NK-92 (cell line): ENCODE measurements around the gene PRSS2.
"Not testable (repeated sequence)": the region's sequence is repeated elsewhere in the genome, so short reads cannot be mapped to it uniquely, and the experiment has no call there.

Source experiments
- DNase-seq: peaks from one replicate; lab custom pipeline; 2025; ENCODE audit not compliant: unreplicated experiment; lab: John Stamatoyannopoulos, UW

PRSS2 gene

DNA sequence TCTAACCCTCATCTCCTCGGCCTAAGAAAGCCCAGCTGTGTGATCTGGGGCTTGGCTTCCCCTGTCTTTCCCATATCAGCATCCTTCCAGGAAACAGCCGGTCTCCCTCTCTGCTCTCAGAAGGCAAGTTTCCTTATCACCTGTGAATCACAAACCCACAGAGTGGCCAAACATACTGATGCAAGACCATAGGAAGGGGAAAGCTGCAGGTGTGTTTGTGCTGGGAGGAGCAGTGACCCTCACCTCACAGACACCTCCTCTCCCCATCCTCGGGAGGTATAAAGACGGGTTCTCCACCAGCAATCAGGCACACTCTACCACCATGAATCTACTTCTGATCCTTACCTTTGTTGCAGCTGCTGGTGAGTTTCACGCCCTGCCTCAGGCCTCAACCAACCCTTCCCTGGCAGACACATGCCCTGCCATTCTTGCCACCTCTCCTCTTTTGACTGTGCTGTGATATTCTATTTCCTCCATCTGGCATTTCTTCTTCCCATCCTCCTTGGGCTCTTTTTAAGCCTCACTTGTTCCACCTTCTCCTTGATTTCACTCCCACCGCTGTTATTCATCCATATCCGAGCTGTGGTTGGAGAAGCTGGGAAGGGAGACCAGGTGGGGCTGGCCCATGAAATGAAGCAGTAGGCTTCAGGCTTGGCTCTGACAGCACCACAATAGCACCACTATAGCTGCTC is at the start of gene PRSS2:
TSS of gene PRSS2 (plus strand) at position 310 of the 692 bp plus-strand sequence. CDS start at position 323, 13 bp downstream.
- DNase-seq = no peak

DNA sequence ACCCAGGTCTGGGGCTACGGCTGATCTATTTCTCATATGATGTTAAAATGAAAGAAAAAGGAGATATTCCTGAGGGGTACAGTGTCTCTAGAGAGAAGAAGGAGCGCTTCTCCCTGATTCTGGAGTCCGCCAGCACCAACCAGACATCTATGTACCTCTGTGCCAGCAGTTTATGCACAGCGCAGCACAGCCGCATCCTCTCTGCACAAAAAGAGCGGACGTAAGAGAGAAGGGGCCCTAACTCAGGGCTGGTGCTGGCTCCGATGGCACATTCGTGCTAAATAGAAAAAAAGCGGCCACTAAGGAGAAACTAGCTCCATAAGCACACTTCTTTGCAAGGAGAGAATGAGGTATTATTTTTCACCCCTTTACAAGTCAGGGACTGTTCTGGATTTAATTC is 49.8 kb upstream of the PRSS2 start:
- no peak for DNase-seq

DNA sequence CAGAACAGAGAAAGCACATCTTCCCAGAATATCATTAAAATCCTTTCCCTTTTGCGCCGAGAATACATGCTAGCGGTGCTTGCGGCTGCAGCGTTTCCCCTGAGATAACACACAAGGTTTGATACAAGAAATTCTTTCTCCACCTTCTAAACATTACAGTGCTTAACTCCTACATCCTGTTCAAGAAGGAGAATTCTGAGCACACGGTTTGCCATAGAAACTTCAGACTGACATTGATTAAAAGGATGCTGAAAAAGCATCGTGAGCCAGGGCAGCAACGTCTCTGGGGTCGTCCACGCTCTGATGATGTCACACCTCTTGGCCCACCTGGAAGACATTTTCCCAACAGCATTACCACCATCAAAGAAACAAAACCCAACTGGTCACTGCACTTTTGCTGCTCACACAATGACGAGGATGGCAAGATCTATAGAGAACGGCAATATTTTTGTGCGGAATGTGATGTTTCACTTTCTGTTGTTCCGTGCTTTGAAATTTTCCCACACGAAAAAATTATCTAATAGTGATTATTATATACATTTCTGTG is 48.4 kb upstream of the PRSS2 start:
- DNase-seq = no peak

DNA sequence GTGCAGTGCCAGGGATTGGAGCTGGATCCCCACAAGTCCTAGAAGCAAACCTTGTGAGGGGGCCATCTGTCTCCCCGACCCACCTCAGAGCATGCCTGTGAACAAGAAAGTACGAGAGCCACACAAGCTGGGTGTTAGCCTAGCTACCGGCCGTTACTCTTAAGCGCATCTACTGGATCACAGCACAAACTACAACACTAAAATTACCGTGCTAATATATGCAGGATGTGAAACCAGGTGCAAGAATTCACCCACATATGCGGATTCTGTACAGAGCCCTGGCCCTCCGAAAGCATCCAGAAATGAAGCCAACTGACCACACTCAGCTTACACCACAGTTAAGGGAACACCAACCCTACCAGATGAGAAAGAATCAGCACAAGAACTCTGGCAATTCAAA is 37.5 kb upstream of the PRSS2 start:
- no peak for DNase-seq

DNA sequence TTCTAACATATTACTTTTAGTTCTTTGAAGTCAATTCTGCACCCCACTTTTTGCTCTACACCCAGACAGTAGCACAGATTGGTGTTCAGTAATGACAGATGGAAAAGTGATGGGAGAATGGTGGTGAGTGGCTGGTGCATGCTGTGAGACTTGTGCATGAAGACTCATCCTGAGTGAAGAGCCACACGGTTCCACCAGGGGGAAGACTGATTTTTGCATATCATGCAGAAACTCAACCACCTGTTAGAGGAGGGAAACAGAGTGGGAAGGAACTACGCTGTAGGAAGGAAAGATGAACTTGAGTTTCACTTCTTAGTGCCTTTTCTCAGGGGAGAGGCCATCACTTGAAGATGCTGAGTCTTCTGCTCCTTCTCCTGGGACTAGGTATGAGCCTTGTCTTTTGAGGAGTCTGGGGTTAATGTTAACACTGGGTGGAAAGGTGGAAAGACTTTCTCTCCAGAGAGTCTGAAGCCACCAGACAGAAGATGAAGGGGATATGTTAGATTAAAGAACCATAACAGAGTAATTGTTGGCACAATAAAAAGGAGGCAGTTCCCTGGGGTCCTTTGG is 30.8 kb upstream of the PRSS2 start:
- DNase-seq = no peak

DNA sequence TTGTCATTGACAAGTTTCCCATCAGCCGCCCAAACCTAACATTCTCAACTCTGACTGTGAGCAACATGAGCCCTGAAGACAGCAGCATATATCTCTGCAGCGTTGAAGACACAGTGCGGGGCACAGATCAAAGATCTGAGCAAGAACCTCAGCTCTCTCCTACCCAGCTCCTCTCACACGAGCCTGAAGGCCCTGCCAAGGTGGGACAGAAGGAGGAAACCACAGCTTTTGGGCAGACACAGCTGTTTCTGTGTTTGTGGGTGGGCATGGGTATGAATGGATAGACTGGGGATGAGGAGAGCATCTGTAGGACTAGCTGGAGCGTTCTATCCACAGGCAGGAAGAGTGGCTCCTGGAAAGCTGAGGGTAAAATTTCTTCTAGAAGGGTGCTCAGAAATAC is 30.0 kb upstream of the PRSS2 start:
- DNase-seq = no peak

DNA sequence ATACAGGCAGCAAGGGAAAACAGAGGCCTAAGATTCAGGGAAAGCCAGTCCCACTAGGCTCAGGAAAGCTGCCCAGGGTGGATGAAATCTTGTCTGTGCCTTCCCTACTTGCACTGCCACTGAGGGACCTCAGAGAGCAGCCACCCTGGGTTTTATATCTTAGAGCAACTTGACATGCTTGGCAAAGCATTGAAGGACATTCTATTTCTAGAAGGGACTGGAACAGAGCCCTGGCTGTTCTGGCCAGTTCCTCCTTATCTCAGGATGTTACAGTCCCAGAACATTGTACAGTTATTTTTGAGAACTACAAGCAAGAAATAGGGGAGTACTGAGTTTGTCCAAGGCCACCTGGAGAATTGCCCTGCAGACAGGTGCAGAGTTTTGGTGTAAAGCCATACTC is 28.8 kb upstream of the PRSS2 start:
- not testable (repeated sequence) for DNase-seq

DNA sequence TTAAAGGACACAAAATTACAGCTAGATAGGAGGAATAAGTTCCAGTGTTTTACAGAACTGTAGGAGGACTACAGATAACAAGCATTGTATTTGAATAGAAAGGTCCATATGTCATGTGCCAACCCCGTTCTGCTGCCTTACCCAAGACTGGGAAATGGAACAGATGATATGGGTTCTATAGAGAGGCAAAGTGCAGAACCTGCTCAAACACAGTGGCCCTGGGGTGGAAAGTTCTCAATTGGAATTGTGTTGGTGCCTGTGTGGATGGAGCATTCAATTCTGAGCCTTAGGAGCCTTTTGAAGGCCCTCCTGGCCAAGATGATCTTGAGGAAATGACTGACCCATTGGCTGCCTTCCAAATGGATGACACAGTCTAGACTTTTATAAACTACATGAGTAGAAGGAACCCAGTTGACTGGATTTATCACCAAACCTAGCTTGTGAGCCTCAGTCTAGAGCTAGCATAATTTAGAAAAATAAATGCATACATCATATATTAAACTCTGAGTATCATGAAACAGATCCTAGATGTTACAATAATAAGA is 25.6 kb upstream of the PRSS2 start:
- DNase-seq = no peak

DNA sequence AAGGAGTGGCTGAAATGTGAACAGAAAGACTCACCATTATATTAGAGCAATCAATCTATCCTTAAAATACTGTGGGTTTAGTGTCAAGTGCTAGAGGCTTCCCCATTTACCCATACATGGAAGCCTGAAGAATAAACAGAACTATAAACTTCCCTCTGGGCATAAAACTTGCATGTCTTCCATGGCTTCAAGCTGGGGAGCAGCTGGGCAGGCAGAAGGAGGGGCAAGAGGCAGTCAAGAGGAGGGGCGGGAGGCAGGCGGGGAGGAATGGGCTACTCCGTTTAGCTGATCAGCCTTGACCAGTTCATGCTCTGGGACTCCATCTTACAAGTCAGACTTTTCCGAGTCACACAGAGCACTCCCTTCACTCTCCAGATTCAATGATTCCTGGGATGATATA is 25.0 kb upstream of the PRSS2 start:
- no peak for DNase-seq

DNA sequence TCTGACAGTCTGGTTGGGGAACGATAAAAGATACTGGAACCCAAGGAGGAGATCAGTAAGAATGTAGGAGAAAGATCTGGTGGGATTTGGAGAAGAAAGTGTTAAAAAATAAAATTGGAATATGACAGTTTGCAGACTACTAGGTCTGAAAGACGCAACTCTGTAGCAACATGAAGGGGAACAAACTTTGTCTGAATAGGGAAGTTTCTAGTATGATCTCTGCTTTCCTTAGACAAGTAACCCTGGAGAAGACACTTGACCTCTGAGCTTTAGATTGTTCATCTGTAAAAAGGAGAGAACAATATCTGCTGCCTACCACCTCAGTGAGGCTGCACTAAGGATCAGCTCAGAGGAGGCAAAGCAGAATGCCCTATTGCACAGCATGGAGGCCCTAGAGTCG is 24.5 kb upstream of the PRSS2 start:
- no peak for DNase-seq

DNA sequence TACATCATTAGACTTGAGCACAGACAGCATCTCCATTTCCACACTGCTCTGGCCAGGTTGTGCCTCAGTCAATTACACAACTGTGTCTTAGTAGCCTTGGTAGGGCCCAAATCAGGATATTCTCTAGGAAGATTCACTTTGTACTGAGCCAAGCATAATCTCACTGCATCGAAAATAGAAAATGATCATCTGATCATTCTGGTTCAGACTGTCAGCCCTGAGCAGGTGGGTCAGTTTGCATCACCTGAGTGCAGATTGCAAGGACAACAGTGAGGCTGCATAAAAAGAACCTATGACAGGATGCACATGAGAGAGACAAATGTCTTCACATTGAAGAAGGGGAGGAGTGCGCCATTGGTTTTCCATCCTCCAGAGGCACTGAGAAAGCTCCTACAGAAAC is 22.4 kb upstream of the PRSS2 start:
- DNase-seq = not testable (repeated sequence)

DNA sequence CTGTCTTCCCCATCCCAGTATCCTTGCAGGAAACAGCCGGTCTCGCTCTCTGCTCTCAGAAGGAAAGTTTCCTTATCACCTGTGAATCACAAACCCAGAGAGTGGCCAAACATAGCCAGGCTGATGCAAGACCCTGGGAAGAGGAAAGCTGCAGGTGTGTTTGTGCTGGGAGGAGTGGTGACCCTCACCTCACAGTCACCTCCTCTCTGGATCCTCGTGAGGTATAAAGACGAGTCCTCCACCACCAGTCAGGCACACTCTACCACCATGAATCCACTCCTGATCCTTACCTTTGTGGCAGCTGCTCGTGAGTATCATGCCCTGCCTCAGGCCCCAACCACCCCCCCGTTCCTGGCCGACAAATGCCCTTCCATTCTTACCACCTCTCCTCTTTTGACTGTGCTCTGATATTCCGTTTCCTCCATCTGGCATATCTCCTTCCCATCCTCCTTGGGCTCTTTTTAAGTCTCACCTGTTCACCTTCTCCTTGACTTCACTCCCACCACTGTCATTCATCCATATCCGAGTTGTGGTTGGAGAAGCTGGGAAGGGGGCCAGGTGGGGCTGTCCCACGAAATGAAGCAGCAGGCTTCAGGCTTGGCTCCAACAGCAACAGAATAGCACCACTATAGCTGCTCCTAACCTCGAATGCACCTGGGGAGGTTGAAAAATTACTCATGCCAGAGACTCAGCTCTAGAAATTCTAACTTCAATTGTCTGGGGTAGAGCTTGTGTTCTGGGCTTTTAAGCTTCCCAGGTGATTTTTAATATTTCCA is 21.4 kb upstream of the PRSS2 start, which contains the start of gene PRSS1:
TSS of gene PRSS1 (plus strand) at position 255 of the 776 bp plus-strand sequence. CDS start at position 268, 13 bp downstream.
- DNase-seq = no peak

DNA sequence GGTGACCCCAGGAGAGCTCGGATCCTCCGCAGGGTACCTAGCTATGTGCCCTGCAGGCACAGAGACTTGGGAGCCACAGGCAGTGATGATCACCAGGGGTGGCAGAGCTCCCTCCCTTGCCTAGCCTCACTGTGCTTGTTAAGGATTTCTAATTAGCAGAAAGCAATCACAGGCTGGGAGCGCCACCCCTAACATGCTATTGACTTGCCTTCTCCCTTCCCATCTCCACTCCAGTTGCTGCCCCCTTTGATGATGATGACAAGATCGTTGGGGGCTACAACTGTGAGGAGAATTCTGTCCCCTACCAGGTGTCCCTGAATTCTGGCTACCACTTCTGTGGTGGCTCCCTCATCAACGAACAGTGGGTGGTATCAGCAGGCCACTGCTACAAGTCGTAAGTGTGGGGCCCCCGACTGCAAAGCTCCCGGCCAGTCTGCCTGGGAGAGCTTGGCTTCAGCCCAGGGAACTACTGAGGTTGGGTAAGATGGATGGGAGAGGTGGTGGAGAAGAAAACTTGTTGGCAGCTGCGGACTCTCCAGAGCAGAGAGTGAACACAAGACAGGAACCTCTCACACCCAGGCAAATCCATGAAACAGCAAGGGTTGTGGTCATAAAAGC is 20.3 kb upstream of the PRSS2 start:
- DNase-seq = no peak

DNA sequence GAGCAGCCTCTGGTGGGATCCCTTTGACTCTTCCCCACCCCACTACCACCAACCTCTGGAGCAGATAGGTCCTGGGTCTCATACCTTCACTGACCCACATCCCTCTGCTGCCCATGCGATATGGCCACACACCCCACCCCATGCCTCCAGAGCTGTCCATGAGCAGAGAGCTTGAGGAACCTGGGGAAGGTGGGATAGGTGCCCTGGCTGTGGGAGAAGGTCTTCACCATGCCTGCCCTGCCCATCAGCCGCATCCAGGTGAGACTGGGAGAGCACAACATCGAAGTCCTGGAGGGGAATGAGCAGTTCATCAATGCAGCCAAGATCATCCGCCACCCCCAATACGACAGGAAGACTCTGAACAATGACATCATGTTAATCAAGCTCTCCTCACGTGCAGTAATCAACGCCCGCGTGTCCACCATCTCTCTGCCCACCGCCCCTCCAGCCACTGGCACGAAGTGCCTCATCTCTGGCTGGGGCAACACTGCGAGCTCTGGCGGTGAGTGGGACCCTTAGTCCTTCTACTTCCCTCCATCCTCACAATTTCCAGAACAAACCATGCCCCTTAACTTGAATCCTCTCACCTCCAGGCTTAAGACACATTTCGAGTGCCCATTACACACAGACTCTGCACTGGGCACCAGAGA is 19.1 kb upstream of the PRSS2 start:
- DNase-seq = not testable (repeated sequence)

DNA sequence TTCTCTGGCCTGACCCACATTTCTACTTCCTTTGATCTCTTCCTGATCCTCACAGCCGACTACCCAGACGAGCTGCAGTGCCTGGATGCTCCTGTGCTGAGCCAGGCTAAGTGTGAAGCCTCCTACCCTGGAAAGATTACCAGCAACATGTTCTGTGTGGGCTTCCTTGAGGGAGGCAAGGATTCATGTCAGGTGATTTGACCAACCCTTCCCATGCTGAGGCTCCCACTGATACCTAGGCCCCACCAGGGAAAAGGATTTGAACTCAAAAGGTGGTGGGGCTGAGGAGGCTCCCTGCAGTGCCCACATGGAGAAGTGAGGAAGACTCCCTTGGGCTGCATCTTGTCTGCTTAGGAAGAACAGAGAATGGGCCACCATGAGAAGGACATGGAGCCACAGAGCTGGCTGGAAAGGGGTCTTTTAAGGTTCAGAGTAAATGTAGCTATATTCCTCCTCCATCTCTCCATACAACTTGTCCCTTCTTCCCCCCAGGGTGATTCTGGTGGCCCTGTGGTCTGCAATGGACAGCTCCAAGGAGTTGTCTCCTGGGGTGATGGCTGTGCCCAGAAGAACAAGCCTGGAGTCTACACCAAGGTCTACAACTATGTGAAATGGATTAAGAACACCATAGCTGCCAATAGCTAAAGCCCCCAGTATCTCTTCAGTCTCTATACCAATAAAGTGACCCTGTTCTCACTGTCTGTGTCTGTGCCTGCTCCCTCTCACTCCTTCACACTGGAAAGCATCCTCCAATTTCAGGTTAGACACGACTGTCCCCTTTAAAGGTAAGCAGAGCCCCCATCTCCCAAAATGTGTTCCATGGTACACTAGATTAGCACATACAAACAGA is 18.2 kb upstream of the PRSS2 start:
- DNase-seq = no peak

DNA sequence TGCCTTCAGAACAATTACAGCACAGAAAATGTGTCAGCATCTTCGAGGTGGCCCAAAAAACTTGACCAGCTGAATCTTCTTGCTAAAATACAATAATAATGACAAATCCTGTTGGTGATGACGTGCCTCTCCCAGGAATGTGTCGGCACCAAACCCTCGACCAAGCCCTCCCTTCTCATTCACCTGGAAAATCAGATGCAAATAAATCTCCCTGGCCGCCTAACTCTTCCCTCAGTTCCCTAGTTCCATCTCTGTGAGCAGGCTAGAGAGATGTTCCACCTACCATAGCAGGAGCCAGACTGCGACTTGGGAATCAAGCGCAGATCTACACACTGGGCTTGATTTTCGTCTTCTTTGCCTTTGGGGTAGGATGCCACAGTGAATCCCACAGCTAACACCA is 17.4 kb upstream of the PRSS2 start:
- DNase-seq = no peak

DNA sequence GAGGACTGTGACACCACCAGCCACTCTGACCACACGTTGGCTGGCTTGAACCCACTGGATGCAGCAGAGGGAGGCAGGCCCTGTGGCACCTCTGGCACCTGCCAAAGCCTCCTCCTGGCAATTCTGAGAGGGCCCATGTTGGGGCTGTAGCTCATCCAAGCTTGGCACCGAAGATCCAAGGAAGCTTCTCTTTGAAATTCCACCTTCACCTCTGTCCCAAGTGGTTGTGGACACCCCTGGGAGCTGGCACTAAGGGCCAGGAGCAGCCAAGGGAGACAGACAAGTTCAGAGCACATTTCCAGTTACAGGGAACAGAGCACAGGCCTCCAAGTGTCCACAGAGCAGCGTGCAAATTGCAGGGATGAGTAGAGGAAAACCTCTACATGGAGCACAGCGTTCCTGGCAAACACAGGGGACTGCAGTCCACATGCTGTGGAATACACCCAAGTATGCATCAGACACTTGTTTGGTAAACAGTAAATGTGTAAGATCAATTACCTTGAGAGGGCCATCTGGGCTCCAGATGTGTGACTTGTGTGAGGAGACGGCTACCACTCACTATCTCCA is 16.8 kb upstream of the PRSS2 start:
- DNase-seq = not testable (repeated sequence)

DNA sequence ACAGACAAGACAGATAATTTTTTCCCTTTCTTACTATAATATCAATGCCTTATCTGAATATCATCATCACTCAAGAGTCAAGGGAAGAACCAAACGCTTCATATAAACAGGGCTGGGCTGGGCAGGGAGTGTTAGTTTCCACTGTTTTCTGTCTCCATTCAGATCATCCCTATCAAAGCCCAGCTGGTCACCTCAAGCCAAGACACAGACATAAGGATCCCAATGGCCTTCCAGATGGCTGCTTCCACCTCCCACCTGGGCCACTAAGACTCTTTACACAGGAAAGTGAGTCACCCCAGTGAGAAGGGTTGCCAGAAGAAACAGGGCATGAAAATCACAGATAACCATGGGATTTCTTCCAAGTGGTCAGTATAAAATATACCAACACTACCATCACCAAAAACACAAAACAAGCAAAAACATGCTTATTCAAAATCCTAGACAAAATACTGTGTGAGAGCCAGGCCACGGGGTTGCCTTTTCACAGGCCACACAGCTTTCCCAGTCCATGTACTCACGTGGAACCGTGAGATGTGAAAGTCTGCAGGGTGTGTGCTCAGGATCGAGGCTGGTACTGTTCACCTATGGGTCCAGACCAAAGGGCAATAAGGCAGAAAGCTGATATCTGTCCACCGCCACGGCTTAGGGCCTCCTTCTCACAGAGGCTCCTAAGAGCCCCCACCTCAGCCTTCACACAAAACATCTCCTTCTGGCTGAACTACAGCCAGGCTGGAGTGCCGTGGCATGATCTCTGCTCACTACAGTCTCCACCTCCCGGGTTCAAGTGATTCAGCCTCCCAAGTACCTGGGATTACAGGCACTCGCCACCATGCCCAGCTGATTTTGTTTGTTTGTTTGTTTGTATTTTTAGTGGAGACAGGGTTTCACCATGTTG is 15.8 kb upstream of the PRSS2 start:
- no peak for DNase-seq
